OCI-LY1 (cell line): ENCODE data around the gene ZNF574.

Experiments used
- H2AFZ ChIP-seq: fragments of 200-600 bp; sonication (generic), shearing (Covaris generic); 2 replicates; pipeline ENCODE4 v1.6.0; 2014; ENCODE audit warnings: antibody characterized with exemption, mild to moderate bottlenecking, low read length
- H3F3A ChIP-seq: fragments of 200-600 bp; sonication (generic), shearing (Covaris generic); 2 replicates; pipeline ENCODE4 v1.6.0; 2014; ENCODE audit warnings: mild to moderate bottlenecking, antibody characterized with exemption, low read length, moderate library complexity; ENCODE audit not compliant: insufficient read depth
- H3K27ac ChIP-seq: fragments of 200-600 bp; sonication (generic); 2 replicates; pipeline ENCODE4 v1.5.1; 2014; ENCODE audit warnings: low read length, mixed run types, mild to moderate bottlenecking, low read depth; ENCODE audit not compliant: poor library complexity, severe bottlenecking
- H3K27me3 ChIP-seq: fragments of 200-600 bp; sonication (generic); 2 replicates; pipeline ENCODE4 v1.6.0; 2014; ENCODE audit warnings: antibody characterized with exemption, mild to moderate bottlenecking, low read length, moderate library complexity; ENCODE audit not compliant: insufficient read depth
- H3K36me3 ChIP-seq: fragments of 200-600 bp; sonication (generic); 2 replicates; pipeline ENCODE4 v1.6.1; 2014; ENCODE audit warnings: mild to moderate bottlenecking, antibody characterized with exemption, low read length, moderate library complexity, mixed read lengths; ENCODE audit not compliant: insufficient read depth
- H3K4me1 ChIP-seq: fragments of 200-600 bp; sonication (generic); 2 replicates; pipeline ENCODE4 v1.5.1; 2014; ENCODE audit warnings: mild to moderate bottlenecking, low read length, moderate library complexity; ENCODE audit not compliant: insufficient read depth, severe bottlenecking
- H3K4me2 ChIP-seq: fragments of 200-600 bp; sonication (generic), shearing (Covaris generic); 2 replicates; pipeline ENCODE4 v1.6.1; 2014; ENCODE audit warnings: low read length
- H3K4me3 ChIP-seq: fragments of 200-600 bp; sonication (generic); 2 replicates; pipeline ENCODE4 v1.5.1; 2014; ENCODE audit warnings: low read length, low read depth, mild to moderate bottlenecking, mixed read lengths; ENCODE audit not compliant: poor library complexity, severe bottlenecking
- H3K79me2 ChIP-seq: fragments of 200-600 bp; shearing (Covaris generic); 2 replicates; pipeline ENCODE4 v1.6.1; 2016; ENCODE audit warnings: mixed run types, low read length, mixed read lengths; ENCODE audit not compliant: insufficient read depth
- H3K9ac ChIP-seq: fragments of 200-600 bp; sonication (generic), shearing (Covaris generic); 2 replicates; pipeline ENCODE4 v1.6.1; 2014; ENCODE audit warnings: mild to moderate bottlenecking, low read length, mixed read lengths
- H3K9me2 ChIP-seq: fragments of 200-600 bp; sonication (generic), shearing (Covaris generic); 2 replicates; pipeline ENCODE4 v1.6.1; 2014; ENCODE audit warnings: low read depth, mild to moderate bottlenecking, low read length, mixed read lengths
- H3K9me3 ChIP-seq: fragments of 200-600 bp; shearing (Covaris generic); 2 replicates; pipeline ENCODE4 v1.6.1; 2014; ENCODE audit warnings: low read length, mixed read lengths
- H4K20me1 ChIP-seq: fragments of 200-600 bp; sonication (generic), shearing (Covaris generic); 2 replicates; pipeline ENCODE4 v1.6.0; 2016; ENCODE audit warnings: mild to moderate bottlenecking, low read length; ENCODE audit not compliant: insufficient read depth
- CTCF ChIP-seq: fragments of 200-600 bp; sonication (generic), shearing (Covaris generic); IDR thresholded peaks from 2 replicates; pipeline ENCODE4 v1.5.1; 2017; ENCODE audit warnings: mild to moderate bottlenecking, antibody characterized with exemption, low read length, moderate library complexity, mixed read lengths
- EZH2 ChIP-seq: fragments of 200-600 bp; sonication (generic), shearing (Covaris generic); IDR thresholded peaks from 2 replicates; pipeline ENCODE4 v1.8.0; 2017; ENCODE audit warnings: borderline replicate concordance, mixed run types, mild to moderate bottlenecking, antibody characterized with exemption, low read length, moderate library complexity, mixed read lengths

ZNF574 gene

GRCh38 chr19:42117076-42117475, 41.1 kb downstream of the ZNF574 start:
- Histone ChIP-seq H3K4me2 (no peak overlapping the region), H3F3A (peaks cover 12% of the 10 kb centered on the region), H3K9me3 (no peaks in the 10 kb centered on the region), H3K9ac (no peak overlapping the region), H2AFZ (no peak overlapping the region), H3K79me2 (no peaks in the 10 kb centered on the region), H3K27ac (no peak overlapping the region), H3K4me3 (no peak overlapping the region), H4K20me1 (no peaks in the 10 kb centered on the region), H3K9me2 (no peaks in the 10 kb centered on the region), H3K36me3 (peaks cover 18% of the 10 kb centered on the region; the same call in 1 of the 2 replicates), H3K27me3 (no peaks in the 10 kb centered on the region), H3K4me1 (peaks cover 57% of the 10 kb centered on the region)
- TF ChIP-seq CTCF: no peak
- TF ChIP-seq EZH2: no peak

DNA sequence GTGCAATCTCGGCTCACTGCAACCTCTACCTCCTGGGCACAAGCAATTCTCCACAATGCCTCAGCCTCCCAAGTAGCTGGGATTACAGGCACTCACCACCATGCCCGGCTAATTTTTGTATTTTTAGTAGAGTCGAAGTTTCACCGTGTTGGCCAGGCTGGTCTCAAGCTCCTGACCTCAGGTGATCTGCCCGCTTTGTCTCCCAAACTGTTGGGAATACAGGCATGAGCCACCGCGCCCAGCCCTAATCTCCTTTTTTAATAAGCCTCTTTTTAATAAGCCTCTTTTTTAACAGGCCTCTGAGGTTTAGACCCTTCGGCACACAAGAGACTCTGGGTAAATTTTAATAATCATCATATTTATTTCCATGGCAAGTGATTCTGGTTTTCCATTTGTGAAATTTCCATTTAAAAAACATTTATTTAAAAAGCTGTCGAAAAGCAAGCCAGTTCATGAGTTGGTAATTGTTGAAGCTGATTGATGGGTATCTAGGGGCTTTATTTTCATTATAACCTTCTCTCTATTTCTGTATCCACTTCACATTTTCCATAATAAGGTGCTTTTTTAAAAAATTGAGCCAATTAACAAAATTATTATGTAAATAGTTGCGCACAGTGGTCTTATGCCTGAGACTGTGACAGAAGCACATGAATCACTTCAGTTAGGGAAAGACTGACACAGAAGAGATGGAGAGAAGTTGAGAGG, 44.5 kb downstream of the ZNF574 start:
- Histone ChIP-seq H3K27ac (peak overlapping the region; percentile 83), H3K9me2 (no peaks in the 10 kb centered on the region), H2AFZ (no peak overlapping the region), H3F3A (peaks cover 7% of the 10 kb centered on the region), H3K79me2 (no peaks in the 10 kb centered on the region), H3K36me3 (peaks cover 27% of the 10 kb centered on the region), H3K4me2 (no peak overlapping the region), H3K9ac (no peak overlapping the region), H3K4me3 (no peak overlapping the region), H4K20me1 (no peaks in the 10 kb centered on the region), H3K9me3 (0 out of 2 replicates have a peak, but pooled peaks cover 2% of the 10 kb centered on the region), H3K4me1 (peaks cover 49% of the 10 kb centered on the region), H3K27me3 (no peaks in the 10 kb centered on the region)
- TF ChIP-seq CTCF (no peak), EZH2 (no peak)

DNA sequence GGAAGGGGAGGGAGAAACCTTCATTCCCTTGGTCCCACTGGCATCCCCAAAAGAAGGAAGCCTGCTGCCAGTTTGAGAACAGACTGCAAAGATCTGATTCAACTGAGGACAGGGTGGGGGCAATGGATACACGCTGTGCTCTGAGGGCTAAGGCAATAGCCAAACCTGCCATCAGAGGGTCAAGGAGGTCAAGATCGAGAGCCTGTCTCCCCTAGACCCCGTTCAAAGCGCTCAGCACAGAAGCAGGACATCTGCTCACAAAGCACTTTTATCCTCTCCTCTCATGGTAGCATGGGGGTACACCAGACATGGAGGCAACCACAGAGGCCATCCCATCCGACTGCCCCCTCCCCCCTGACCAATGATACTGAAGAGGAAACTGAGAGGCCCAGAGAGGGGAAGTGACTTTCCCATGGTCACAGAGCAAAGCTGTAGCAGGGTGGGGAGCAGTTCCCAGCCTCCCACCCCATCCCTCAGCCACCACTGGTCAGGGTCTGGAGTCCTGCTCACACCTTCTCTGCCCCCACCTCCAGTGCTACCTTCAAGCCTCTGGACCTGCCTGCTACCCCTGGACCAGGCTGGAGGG, 45.2 kb downstream of the ZNF574 start:
- H4K20me1 ChIP-seq: no peaks in the 10 kb centered on the region
- peaks cover 22% of the 10 kb centered on the region for H3K36me3 ChIP-seq
- H2AFZ ChIP-seq: no peak overlapping the region
- H3K4me2 ChIP-seq: peak overlapping the region; percentile 35; the same call in 1 of the 2 replicates
- H3K4me3 ChIP-seq: no peak overlapping the region
- 0 out of 2 replicates have a peak, but pooled peaks cover 2% of the 10 kb centered on the region for H3K9me3 ChIP-seq
- no peaks in the 10 kb centered on the region for H3K9me2 ChIP-seq
- peaks cover 42% of the 10 kb centered on the region for H3K4me1 ChIP-seq
- no peaks in the 10 kb centered on the region for H3K27me3 ChIP-seq
- H3K27ac ChIP-seq: peak overlapping the region; percentile 83
- peaks cover 4% of the 10 kb centered on the region; the same call in 1 of the 2 replicates for H3F3A ChIP-seq
- H3K9ac ChIP-seq: peak overlapping the region; percentile 45; the same call in 1 of the 2 replicates
- TF ChIP-seq EZH2 (no peak), CTCF (no peak)
- no peaks in the 10 kb centered on the region for H3K79me2 ChIP-seq
